Inflammatory macrophage treated with lipopolysaccharide for 4 hours (primary cell): ENCODE results near the gene MAP3K6.

ENCODE experiments used
- DNase-seq: peaks from one replicate; pipeline ENCODE4 v3.0.0-alpha.2; 2020

MAP3K6 gene

DNA sequence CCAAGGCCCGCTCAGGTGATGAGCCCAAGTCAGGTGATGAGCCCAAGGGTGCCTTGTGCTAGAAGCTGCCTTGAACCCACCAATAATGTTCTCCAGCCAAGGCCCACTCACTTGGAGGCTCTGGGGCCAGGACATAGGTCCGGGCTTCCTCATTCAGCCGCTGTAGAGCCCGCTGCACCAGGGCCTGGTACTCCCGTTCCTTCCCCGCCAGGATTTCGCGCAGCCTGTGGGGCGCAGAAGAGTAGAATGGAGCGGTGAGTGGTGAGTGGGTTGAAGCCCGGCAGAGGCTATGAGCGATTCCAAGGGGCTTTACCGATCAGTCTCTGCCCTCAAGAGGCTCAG, 10.5 kb downstream of the MAP3K6 start:
- no peak for DNase-seq

- no peak for DNase-seq
Observed at GRCh38 chr1:27355683-27356082, 11.1 kb downstream of the MAP3K6 start.

- DNase-seq, result no peak
Observed at GRCh38 chr1:27353629-27354028, 13.1 kb downstream of the MAP3K6 start.

DNA sequence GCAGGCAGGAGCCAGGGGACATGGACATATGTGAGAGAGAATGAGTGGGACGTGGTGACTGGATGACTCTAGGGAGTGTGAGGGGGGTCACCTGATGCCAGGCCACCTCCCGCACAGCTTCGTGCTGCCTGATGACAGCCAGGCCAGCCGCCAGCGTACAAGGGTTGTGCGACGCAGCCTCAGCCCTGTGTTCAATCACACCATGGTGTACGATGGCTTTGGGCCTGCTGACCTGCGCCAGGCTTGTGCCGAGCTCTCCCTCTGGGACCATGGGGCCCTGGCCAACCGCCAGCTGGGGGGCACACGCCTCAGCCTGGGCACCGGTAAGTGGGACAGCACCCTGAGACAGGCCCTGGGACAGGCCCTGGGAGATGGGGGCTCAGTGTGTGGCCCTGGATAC, 13.6 kb downstream of the MAP3K6 start:
- no peak for DNase-seq

- DNase-seq, result no peak
Observed at GRCh38 chr1:27351541-27352107, 15.1 kb downstream of the MAP3K6 start.

DNA sequence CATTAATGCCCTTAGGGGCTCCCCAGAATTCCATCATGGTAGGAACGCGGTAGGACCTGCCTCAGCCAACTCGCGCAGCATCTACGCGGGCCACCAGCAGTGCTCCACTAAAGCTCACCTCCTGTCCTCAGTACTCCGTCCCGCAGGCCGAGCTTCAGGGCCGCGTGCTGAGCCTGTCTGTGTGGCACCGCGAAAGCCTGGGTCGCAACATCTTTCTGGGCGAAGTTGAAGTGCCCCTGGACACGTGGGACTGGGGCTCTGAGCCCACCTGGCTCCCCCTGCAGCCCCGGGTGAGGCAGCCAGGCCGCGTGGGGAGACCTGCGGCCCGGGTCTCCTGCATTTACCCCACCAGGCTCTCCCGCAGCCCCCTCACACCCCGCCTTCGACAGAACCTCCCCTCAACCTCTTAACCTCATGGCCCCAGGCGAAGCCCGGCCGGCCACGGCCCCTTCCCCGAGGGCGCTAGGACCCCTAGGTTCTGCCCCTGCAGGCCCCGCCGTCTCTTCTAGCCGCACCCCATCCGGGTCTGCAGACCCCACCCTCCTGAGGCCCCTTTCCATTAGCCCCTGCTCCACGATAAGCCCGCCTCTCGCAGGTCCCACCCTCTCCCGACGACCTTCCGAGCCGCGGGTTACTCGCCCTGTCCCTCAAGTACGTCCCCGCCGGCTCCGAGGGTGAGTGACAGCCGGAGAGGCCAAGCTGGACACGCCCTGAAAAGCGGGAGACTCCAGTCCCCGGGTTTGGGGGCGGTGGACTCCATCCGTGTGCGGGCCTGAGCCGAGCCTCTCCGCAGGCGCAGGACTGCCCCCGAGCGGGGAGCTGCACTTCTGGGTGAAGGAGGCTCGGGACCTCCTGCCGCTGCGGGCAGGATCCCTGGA, 15.9 kb downstream of the MAP3K6 start:
- no peak for DNase-seq

DNA sequence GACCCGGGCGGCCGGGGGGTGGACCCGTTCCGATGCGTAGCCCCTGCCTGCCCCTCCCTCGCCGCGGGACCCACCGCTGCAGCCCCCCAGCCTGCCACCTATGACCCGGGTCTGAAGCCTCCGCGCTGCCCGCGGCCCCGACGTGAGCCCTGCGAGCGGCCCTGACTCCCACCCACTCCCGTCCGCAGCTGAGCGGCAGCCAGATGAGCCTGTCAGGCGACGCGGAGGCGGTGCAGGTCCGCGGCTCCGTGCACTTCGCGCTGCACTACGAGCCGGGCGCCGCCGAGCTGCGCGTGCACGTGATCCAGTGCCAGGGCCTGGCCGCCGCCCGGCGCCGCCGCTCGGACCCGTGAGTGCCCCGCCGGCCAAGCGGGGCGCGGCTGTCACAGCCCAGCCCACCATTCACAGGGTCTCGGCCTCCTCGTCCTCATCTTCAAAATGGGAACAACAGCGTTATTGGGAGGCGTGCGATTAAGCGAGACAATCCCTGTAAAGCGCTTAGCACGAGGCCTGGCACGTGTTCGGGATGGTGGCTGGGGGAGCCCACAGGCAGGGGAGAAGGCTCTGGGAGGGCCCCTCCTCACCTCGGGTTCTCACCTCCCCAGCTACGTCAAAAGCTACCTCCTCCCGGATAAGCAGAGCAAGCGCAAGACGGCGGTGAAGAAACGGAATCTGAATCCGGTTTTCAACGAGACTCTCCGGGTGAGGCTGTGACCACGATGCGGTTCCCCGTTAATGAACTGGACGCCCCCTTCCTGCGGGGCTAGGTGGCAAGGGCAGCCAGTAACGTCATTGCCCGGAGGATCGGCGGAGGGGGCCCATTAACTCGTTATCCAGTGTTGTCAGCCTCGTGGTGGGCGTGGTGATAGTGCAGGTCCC, 16.7 kb downstream of the MAP3K6 start:
- no peak for DNase-seq

GRCh38 chr1:27348861-27349783, 17.6 kb downstream of the MAP3K6 start:
- DNase-seq, result no peak

DNA sequence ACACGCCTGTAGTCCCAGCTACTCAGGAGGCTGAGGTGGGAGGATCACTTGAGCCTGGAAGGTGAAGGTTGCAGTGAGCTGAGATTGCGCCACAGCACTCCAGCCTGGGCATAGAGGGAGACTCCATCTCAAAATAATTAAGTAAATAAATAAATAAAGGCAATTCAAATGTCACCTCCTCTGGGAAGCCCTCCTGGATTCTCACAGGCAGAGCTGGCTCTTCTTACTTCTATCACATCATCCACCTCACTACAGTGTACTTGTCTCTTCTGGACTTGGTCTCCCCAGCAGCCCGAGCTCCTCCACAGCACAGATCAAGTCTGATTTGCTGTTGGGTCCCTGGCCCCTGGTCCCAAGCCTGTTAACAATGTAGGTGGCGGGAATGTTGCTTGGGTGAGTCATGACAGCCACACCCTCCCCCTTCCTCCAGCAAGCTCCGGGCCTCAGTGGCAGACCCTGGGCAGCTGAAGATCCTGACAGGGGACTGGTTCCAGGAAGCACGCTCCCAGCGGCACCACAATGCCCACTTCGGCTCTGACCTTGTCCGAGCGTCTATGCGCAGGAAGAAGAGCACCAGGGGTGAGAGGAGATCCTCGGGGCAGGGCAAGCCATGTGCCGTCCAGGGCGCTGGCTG, 19.7 kb downstream of the MAP3K6 start:
- no peak for DNase-seq

DNA sequence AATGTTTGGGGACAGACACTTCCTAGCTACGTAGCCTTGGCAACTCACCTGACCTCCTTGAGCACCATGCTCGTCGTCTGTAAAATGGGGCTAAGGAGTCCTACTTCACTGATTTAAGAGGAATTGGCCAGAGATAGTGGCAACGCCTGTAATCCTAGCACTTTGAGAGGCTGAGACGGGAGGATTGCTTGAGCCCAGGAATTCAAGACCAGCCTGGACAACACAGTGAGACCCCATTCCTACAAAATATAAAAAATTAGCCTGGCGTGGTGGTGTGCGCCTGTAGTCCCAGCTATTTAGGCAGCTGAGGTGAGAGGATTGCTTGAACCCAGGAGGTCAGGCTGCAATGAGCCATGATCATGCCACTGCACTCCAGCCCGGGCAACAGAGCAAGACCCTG, 20.4 kb downstream of the MAP3K6 start:
- no peak for DNase-seq

DNA sequence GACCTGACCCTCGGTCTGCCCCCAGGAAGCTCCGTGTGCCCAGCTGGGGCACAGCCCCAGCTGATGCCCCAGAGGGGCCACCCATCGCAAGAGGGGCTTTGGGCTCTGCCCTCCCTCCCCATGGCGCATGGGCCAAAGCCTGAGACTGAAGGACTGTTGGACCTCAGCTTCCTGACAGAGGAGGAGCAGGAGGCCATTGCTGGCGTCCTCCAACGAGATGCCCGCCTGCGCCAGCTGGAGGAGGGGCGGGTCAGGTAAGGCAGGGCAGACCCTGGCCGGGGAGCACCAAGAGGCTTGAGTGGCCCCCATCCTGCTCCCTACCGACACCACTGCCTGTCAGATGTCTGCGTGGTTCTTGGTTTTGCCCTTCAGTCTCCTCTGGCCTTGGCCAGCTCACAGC, 21.5 kb downstream of the MAP3K6 start:
- no peak for DNase-seq

DNA sequence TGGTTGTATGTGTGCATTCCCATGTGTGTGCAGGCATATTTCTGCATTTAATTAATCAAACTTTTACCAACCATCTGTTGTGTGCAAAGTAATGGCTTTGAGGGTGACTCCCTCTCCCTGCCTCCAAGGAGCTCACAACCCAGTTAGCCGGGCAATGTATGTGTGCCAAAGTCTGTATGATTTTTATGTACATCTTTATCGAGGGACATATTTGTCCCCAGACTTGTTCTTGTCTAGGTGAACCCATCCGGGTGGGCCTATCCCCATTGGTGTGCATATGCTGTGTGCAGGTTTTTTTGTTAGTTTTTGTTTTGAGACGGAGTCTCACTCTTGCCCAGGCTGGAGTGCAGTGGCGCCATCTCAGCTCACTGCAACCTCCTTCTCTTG, 23.1 kb downstream of the MAP3K6 start:
- no peak for DNase-seq

- DNase-seq, result peak; percentile 37
Observed at GRCh38 chr1:27342778-27343638, 23.8 kb downstream of the MAP3K6 start.

- DNase-seq, result no peak
Observed at GRCh38 chr1:27342391-27342777, 24.4 kb downstream of the MAP3K6 start.

GRCh38 chr1:27341525-27342252, 25.1 kb downstream of the MAP3K6 start, which contains the start of gene SYTL1:
TSS of gene SYTL1 (plus strand) at chr1:27342022. CDS start at chr1:27345335, 3,313 bp downstream.
- peak; percentile 65 for DNase-seq

DNA sequence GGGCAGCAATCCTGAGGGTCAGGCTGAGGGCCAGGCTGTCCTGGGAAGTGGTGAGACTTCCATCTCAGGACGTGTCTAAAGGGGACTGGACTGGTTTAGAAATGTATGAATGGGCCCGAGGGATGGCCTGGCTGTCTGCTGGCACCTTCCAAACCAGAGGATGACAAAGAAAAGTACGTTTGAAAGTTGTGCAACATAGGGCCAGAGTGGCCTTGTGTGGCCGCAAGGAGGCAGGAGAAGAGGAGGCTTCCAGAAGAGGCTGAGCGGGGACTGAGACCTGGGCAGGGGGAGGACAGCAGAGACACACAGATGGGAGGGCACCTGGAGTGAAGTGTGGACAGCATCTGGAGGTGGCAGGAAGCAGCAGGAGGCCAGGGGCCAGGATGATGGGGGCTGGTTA, 27.5 kb downstream of the MAP3K6 start:
- DNase-seq, result no peak

DNA sequence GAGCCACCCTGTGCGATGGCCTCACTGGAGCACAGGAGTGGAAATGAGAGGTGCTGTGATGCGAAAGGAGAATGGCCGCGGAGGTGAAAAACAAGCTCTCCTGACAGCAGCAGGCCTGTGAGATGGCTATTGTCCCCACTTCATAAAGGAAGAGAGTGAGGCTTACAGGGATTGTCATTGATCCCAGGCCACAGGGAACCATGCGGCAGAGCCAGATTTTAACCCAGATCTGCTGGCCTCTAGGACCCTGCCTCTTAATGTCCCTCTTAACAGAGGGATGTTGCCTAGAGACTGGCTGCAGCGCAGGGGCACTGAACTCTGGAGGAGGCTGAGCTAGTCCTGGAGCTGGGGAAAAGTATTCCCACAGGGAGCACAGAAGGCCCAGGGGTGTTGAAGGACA, 28.0 kb downstream of the MAP3K6 start:
- DNase-seq, result no peak

GRCh38 chr1:27336756-27337155, 30.0 kb downstream of the MAP3K6 start:
- no peak for DNase-seq

DNA sequence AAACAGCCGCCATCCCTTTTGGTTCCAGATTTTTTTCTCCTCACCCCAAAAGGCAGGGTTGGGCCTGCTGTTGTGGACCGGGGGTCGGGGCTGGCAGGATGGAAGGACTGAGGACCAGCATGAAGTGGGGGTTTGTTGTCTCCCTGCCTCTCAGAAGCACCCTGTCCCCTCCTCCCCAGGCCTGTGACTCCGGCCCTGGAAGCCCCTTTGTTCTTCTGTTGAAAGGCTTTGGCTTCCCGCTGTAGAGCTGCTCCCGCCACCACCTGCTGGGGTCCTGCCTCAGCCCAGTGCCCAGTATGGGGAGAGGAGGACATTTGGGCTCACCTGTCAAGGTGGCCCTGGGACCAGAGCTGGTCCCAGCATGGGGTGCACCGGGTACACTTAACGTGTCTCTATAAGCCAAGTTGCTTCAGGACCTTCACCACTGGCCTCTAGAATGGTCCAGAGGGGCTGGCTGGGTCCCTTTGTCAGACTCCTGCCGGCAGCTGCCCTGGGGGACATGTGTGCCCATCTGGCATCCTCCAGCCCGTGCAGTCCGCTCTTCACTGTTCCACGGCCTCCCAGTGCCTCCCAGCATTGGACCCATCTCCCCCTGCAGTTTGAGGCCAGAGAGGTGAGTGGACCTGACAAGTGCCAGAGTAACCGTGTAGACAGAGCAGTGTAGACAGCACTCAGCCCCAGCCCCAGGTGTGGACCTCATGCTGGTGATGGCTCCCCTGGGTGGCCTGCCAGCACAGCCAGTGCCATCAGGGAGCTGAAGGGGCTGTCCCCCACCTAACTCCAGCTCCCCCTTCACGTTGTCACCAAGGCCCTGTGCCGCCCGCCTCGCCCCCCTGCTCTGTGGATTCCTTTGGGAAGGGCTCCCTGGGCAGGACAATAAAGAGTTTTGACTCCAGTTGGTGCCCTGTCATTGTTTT, 31.0 kb downstream of the MAP3K6 start:
- DNase-seq, result no peak
